Gastroesophageal sphincter (tissue), 4 donors: ENCODE results near the gene RHBG. TPM values are rescaled to one million over a fixed set of nuclear protein-coding genes. Genes with fewer than 3 reads are reported as not detected.
"Not testable (repeated sequence)": the region's sequence is repeated elsewhere in the genome, so short reads cannot be mapped to it uniquely, and the experiment has no call there.

ENCODE experiments used
- ATAC-seq: fragments of 150-250 bp; one replicate; pipeline ENCODE4 v1.9.1; 2016; ENCODE audit warnings: mild to moderate bottlenecking, moderate library complexity
- H3K27ac ChIP-seq, 4 donors: fragments of 200-600 bp; sonication (generic) in 3 of 4; 1 replicate in 3 of 4; 2 replicates in 1 of 4; pipeline ENCODE4 v1.5.1; 2016 to 2019
- H3K27me3 ChIP-seq: fragments of 200-600 bp; sonication (generic); one replicate; pipeline ENCODE4 v1.5.1; 2019
- H3K36me3 ChIP-seq, 2 donors: fragments of 200-600 bp; sonication (generic); one replicate each; pipeline ENCODE4 v1.5.1; 2019; ENCODE audit warnings: control low read depth in 1 of 2
- H3K4me1 ChIP-seq, 3 donors: fragments of 200-600 bp; sonication (generic); 1 replicate in 2 of 3; 2 replicates in 1 of 3; pipeline ENCODE4 v1.5.1; 2016 to 2019; ENCODE audit warnings: control low read depth in 2 of 3
- H3K4me3 ChIP-seq, 2 donors: fragments of 200-600 bp; sonication (generic); one replicate each; pipeline ENCODE4 v1.5.1; 2019; ENCODE audit warnings: mild to moderate bottlenecking in 1 of 2, moderate library complexity in 1 of 2
- H3K9me3 ChIP-seq, 3 donors: fragments of 200-600 bp; sonication (generic); one replicate each; pipeline ENCODE4 v1.5.1; 2017 to 2019; ENCODE audit warnings: control low read depth in 2 of 3
- CTCF ChIP-seq, 4 experiments: fragments of 200-600 bp in 2 of 4; fragments of 450-650 bp in 2 of 4; sonication (generic) in 1 of 4; IDR thresholded peaks; one replicate each; pipeline ENCODE4 v1.5.1; 2017 to 2019; ENCODE audit warnings: antibody characterized with exemption in 4 of 4, mild to moderate bottlenecking in 2 of 4, moderate library complexity in 2 of 4
- EP300 ChIP-seq: sonication (generic); formaldehyde crosslinking; IDR thresholded peaks from one replicate; pipeline ENCODE4 v1.6.1; 2017; ENCODE audit warnings: antibody characterized with exemption, mild to moderate bottlenecking
- POLR2A ChIP-seq, 2 donors: fragments of 450-650 bp; IDR thresholded peaks; one replicate each; pipeline ENCODE4 v1.6.1; 2017; ENCODE audit warnings: antibody characterized with exemption in 2 of 2, mild to moderate bottlenecking in 2 of 2, moderate library complexity in 1 of 2
- POLR2AphosphoS5 ChIP-seq: sonication (generic); formaldehyde crosslinking; IDR thresholded peaks from one replicate; pipeline ENCODE4 v1.6.1; 2017; ENCODE audit warnings: antibody characterized with exemption
- WGBS, 2 donors: methylation state at CpG; one replicate each; pipeline ENCODE4 v1.1.5; 2018; ENCODE audit warnings: low coverage in 1 of 2; 5-methylcytosine and 5-hydroxymethylcytosine counted together
- total RNA-seq, 4 donors: library from RNA; depleted of rRNA; stranded (reverse); fragments of >200 nt; gene quantifications; one replicate each; pipeline ENCODE4 v1.1.0, GENCODE V29; 2016

Gene RHBG
- total RNA-seq, 4 donors from 2014 or later: not detected

DNA sequence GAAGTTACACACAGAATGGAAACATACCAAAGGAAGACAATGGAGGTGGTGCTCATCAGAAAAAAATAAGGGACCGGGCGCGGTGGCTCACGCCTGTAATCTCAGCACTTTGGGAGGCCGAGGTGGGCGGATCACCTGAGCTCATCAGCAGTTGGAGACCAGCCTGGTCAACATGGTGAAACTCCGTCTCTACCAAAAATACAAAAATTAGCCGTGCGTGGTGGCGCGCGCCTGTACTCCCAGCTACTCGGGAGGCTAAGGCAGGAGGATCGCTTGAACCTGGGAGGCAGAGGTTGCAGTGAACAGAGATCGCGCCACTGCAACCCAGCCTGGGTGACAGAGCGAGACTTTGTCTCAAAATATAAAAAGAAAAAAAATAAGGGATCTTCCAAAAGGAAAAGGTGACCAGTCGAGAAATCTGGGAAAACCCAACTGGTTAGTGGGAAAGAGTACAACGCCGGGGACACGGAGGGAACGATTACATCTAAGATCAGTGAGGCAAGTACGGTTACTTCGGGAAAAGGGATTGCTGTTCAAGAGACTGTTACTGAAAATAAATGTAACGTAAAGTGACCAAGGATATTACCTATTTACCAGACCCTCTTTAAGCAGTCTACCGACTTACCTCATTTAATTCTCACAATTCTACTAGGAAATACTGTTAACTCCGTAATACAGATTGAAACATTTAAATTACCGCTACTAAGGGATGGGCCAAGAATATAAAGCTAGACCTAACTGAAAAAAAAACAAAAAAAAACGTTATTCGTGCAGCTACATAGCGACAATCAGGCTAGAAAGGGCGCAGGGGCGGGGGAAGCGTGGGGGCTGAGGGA, 31.7 kb upstream of the RHBG start:
- H3K9me3 ChIP-seq: no peaks in the 10 kb centered on the region
- no peak for ATAC-seq
- peak overlapping the region; percentile 48 to 77 for H3K4me3 ChIP-seq
- no peaks in the 10 kb centered on the region for H3K27me3 ChIP-seq
- 34 to 36% methylated on average over 27 to 32 of the region's 34 CpGs for WGBS, 2 donors
- H3K27ac ChIP-seq: peak overlapping the region; percentile 0 to 91 (median 88)
- H3K36me3 ChIP-seq: peaks cover 0 to 35% of the 10 kb centered on the region in 2 donors
- no peak for TF ChIP-seq EP300
- peaks cover 0 to 27% (median 12%) of the 10 kb centered on the region in 3 donors for H3K4me1 ChIP-seq

- peak; percentile 18 for ATAC-seq
Observed at GRCh38 chr1:156337888-156338179, 31.2 kb upstream of the RHBG start.

GRCh38 chr1:156338180-156338976, 30.6 kb upstream of the RHBG start, which contains the start of the genes CCT3 and TSACC:
Gene CCT3, minus strand, starts transcription at chr1:156338292. Its CDS starts 108 bp downstream, at chr1:156338184.
Gene TSACC, plus strand, starts transcription at chr1:156338526. Its CDS starts 1,232 bp downstream, at chr1:156339758.
- TF ChIP-seq CTCF (IDR thresholded peaks at IDR 0.05): no peak
- TF ChIP-seq POLR2A (IDR thresholded peaks at IDR 0.05): peak; percentile 43 to 57
- TF ChIP-seq POLR2AphosphoS5: peak; percentile 61
- TF ChIP-seq EP300: no peak
- peak within 1 kb of the TSS; percentile 48 to 77 for H3K4me3 ChIP-seq

More at GRCh38 chr1:156337888-156338179, 31.2 kb upstream of the RHBG start:
- Histone ChIP-seq H3K27me3 (no peaks in the 10 kb centered on the region), H3K27ac (peak overlapping the region; percentile 0 to 91 (median 88)), H3K9me3 (no peaks in the 10 kb centered on the region), H3K36me3 (peaks cover 0 to 30% of the 10 kb centered on the region in 2 donors), H3K4me3 (peak overlapping the region; percentile 48 to 77), H3K4me1 (peaks cover 0 to 27% (median 12%) of the 10 kb centered on the region in 3 donors)
- 0 to 1% methylated on average over 12 to 14 of the region's 14 CpGs for WGBS, 2 donors
- TF ChIP-seq CTCF (IDR thresholded peaks at IDR 0.05) (no peak), POLR2A (IDR thresholded peaks at IDR 0.05) (no peak), EP300 (no peak), POLR2AphosphoS5 (no peak)

DNA sequence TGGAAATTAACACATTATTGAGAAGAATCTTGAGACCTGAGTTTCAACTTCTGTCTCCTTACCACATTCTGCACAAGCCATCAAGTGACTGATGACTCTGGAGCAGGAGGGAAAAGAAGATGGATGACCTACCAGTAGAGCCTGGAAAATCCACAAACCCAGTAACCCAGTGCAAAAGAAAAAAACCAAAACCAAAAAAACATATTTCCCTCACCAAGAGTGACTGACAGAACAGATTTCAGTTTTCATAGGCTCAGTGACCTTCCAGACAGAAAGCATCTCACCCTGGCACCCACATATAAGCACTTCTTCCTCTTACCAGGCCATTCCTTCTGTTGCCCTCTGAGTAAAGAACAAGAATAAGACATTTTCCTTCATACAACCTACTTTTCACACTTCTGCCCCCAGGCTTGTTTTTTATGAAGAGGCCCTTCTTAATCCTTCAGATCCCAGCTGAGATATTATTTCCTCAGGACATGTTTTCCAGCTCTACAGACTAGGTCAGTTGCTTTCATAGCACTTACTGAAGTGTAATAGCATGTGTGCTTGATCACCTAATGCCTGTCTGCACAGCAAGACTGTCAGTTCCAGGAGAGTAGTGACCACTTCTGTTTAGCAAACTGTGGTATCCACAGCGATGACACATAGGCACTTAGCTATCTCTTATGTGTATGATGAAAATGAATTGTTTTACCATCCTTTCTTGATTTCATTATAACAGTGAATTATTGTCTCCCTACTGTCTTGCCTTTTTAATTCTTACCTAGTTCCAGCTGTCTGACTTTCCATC, 26.6 kb upstream of the RHBG start:
- Histone ChIP-seq H3K27ac (no peak overlapping the region), H3K9me3 (no peaks in the 10 kb centered on the region), H3K4me1 (peaks cover 0 to under 1% (median 0%) of the 10 kb centered on the region in 3 donors), H3K36me3 (no peaks in the 10 kb centered on the region), H3K4me3 (no peak overlapping the region), H3K27me3 (peaks cover 9% of the 10 kb centered on the region)
- ATAC-seq: no peak
- no peak for TF ChIP-seq POLR2A (IDR thresholded peaks at IDR 0.05)
- TF ChIP-seq POLR2AphosphoS5: no peak
- 75% methylated on average over 1 of the region's 1 CpG; no CpG with 5 or more reads in 1 of the 2 donors for WGBS, 2 donors

More at GRCh38 chr1:156338180-156338976, 30.6 kb upstream of the RHBG start, which contains the start of the genes CCT3 and TSACC:
- Histone ChIP-seq H3K4me1 (peaks cover 0 to 27% (median 12%) of the 10 kb centered on the region in 3 donors), H3K27ac (peak within 1 kb of the TSS; percentile 3 to 91 (median 88)), H3K27me3 (no peaks in the 10 kb centered on the region), H3K9me3 (no peaks in the 10 kb centered on the region), H3K36me3 (peaks cover 0 to 24% of the 10 kb centered on the region in 2 donors)
- 0% methylated on average over 10 of the region's 47 CpGs for WGBS, 2 donors
- peak; percentile 99 for ATAC-seq

- H3K4me1 ChIP-seq: no peaks in the 10 kb centered on the region
- WGBS, 2 donors: 66% methylated on average over 3 of the region's 3 CpGs; no CpG with 5 or more reads in 1 of the 2 donors
- no peaks in the 10 kb centered on the region for H3K36me3 ChIP-seq
- H3K9me3 ChIP-seq: no peaks in the 10 kb centered on the region
- peaks cover 9% of the 10 kb centered on the region for H3K27me3 ChIP-seq
- H3K4me3 ChIP-seq: no peak overlapping the region
- TF ChIP-seq POLR2A (IDR thresholded peaks at IDR 0.05) (no peak), EP300 (no peak), CTCF (IDR thresholded peaks at IDR 0.05) (no peak), POLR2AphosphoS5 (no peak)
- H3K27ac ChIP-seq: no peak overlapping the region
- ATAC-seq: no peak
Observed at GRCh38 chr1:156344409-156344808, 24.6 kb upstream of the RHBG start.

DNA sequence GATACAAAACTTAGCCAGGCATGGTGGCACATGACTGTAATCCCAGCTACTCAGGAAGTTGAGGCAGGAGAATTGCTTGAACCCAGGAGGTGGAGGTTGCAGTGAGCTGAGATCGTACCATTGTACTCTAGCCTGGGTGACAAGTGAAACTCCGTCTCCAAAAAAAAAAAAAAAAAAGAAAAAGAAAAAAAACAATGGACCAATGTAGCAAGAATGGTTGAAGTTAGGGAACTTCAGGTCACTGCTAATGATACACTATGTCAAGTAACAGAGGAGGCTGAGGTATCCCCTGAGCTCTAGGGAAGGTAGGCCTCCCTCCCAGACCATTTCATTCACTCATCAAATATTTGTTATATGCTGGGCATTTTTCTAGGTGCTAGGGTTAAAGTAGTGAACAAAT, 23.0 kb upstream of the RHBG start:
- H3K27ac ChIP-seq, H3K27me3 ChIP-seq, H3K36me3 ChIP-seq, H3K4me3 ChIP-seq, H3K4me1 ChIP-seq, H3K9me3 ChIP-seq, ATAC-seq: not testable (repeated sequence)
- WGBS, 2 donors: 83% methylated on average over 2 of the region's 2 CpGs; no CpG with 5 or more reads in 1 of the 2 donors
